Urothelium cell line (cell line): ENCODE measurements around the gene ZBTB8OS.
A peak's percentile ranks its signal among the peaks of the same experiment; 100 is the strongest.
"Not testable (repeated sequence)": the region's sequence is repeated elsewhere in the genome, so short reads cannot be mapped to it uniquely, and the experiment has no call there.

Source experiments
- DNase-seq: peaks from one replicate; pipeline ENCODE4 v3.0.0; 2011; ENCODE audit warnings: low spot score, mixed read lengths
- FAIRE-seq: peaks from 2 replicates; lab custom pipeline; 2011; peaks lifted over from hg19 to GRCh38; lab: Jason Lieb, UNC

ZBTB8OS gene

GRCh38 chr1:32650752-32651460 is 556 bp upstream of the ZBTB8OS start, which contains the start of gene RBBP4:
Gene RBBP4 (plus strand): TSS chr1:32651208. CDS start chr1:32651307, 99 bp downstream.
- DNase-seq (peak; percentile 99), FAIRE-seq (peak; percentile 91)

- no peak for DNase-seq
- no peak for FAIRE-seq
Observed at GRCh38 chr1:32647308-32648134, 2.8 kb downstream of the ZBTB8OS start.

- FAIRE-seq (no peak), DNase-seq (no peak)
Observed at GRCh38 chr1:32644426-32644825, 5.9 kb downstream of the ZBTB8OS start.

- DNase-seq, FAIRE-seq: not testable (repeated sequence)
Observed at GRCh38 chr1:32642292-32642827, 8.0 kb downstream of the ZBTB8OS start.

DNA sequence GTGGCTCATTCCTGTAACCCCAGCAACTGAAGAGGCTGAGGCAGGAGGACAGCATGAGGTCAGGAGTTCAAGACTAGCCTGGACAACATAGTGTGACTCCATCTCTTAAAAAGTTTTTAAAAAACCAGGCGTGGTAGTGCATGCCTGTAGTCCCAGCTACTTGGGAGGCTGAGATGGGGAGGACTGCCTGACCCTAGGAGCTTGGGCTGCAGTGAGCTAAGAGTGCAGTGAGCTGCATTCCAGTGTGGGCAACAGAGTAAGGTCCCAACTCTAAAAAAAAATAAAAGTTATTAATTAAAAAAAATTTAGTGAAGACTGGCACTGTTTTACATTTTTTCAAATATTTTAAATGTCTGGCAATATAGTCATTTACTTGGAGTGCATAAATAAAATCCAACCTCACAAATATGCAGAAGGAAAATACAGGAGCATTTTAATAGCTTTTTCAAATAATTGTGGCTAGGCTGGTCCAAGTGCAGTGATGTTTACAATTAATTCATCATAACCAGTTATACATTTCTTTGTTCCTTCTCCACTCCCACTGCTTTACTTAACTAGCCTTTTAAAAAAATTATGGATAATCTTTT is 10.8 kb downstream of the ZBTB8OS start:
- DNase-seq (no peak), FAIRE-seq (no peak)

DNA sequence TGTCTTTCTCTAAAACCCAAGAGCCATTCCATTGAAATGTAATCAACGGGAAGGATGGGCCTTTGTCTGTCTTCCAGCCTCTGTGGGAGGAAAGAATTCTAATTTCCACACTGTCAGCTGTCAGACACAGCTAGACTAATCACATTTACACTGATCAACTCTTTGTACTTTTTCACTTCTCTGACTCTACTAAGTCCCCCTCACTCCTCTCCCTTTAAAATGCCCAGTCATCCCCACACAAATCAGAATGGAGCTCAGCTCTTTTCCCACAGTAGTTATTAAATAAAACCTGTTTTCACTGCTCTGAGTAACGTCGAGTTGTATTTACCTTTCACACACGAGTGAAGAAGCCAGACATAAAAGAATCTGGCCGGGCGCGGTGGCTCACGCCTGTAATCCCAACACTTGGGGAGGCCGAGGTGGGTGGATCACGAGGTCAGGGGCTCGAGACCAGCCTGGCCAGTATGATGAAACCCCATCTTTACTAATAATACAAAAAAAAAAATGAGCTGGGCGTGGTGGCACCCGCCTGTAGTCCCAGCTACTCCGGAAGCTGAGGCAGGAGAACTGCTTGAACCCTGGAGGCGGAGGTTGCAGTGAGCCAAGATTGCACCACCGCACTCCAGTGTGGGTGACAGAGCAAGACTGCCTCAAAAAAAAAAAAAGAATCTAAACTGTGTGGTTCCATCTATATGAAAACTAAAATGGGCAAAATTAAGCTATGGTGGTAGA is 13.3 kb downstream of the ZBTB8OS start:
- FAIRE-seq (no peak), DNase-seq (no peak)

DNA sequence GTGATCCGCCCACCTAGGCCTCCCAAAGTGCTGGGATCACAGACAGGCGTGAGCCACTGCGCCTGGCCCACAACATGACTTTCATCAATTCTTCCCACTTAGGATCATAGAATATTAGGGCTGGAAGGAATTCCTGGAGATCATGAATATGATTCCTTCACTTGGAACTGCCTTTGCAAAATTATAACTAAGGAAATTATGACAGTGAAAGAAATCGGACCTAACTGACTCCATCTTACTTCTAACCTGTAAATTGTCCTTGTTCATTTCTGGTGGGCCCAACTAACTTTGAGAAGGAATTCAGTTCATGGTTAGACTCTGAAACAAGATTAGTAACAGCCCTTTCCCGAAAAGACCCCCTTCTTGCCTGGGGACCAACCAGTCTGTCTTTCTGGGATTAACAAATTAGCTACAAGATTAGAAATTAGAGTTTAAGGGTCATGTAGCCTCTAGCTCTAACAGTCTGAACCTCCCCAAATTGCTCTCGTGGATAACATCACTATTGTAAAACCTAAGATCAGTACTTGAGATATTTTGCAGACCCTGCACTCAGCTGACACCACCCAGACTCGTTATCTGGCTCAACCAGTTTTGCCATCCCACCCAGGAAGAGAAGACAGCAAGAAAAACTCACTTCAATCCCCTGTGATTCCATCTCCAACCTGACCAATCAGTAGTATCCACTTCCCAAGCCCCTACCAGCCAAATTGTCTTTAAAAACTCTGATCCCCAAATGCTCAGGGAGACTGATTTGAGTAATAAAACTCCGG is 14.7 kb downstream of the ZBTB8OS start:
- DNase-seq, result no peak
- FAIRE-seq, result no peak

DNA sequence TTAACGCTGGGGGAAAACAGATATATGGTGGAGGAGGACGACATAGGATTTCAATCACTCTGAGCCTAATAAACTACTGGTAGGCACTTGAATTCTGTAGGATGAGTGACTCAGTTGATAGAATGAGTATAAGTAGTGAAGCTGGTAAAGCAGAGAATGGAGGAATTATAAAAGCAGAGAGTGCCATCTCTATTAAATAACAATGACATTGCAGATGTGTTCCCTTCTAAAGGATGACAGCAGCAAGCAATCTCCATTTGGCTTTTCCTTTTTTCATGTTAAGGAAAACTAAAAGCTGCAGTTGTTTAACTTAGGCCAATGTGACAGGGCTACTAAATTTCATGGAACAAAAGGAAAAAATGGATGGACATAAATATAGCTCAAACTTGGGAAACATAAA is 17.5 kb downstream of the ZBTB8OS start:
- DNase-seq (no peak), FAIRE-seq (no peak)

DNA sequence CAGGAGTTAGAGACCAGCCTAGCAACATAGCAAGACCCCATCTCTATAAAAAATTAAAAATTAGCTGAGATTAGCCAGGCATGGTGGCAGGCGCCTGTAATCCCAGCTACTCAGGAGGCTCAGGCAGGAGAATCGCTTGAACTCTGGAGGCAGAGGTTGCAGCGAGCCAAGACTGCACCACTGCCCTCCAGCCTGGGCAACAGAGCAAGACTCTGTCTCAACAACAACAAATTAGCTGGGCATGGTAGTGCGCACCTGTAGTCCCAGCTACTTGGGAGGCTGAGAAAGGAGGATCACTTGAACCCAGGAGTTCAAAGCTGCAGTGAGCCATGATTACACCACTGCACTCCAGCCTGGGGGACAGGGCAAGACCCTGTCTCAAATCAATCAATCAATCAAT is 20.2 kb downstream of the ZBTB8OS start:
- not testable (repeated sequence) for FAIRE-seq, DNase-seq

GRCh38 chr1:32627596-32628162 is 22.7 kb downstream of the ZBTB8OS start:
- FAIRE-seq (no peak), DNase-seq (no peak)

GRCh38 chr1:32626176-32626575 is 24.2 kb downstream of the ZBTB8OS start:
- no peak for FAIRE-seq
- DNase-seq, result no peak

DNA sequence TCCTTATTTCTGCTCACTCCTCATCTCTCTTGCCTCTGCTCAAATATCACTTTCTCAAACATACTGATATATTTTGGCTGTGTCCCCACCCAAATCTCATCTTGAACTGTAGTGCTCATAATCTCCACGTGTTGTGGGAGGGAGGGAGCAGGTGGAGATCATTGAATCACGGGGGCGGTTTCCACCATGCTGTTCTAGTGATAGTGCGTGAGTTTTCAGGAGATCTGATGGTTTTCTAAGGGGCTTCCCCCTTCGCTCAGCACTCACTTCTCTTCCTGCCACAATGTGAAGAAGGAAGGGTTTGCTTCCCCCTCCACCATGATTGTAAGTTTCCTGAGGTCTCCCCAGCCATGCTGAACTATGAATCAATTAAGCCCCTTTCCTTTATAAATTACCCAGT is 26.6 kb downstream of the ZBTB8OS start:
- DNase-seq (no peak), FAIRE-seq (no peak)

GRCh38 chr1:32622806-32623681 is 27.3 kb downstream of the ZBTB8OS start:
- no peak for DNase-seq
- no peak for FAIRE-seq

DNA sequence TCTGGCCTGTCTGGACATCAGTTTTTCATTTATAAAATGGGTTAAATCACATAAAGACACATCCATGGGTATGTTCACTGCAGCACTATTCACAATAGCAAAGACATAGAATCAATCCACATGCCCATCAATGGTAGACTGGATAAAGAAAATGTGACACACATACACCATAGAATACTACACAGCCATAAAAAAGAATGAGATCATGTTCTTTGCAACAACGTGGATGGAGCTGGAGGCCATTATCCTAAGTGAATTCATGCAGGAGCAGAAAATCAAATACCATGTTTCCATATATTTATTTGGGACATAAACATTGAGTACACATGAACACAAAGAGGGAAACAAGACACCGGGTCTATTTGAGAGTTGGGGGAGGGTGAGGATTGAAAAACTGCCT is 28.1 kb downstream of the ZBTB8OS start:
- no peak for DNase-seq
- no peak for FAIRE-seq

DNA sequence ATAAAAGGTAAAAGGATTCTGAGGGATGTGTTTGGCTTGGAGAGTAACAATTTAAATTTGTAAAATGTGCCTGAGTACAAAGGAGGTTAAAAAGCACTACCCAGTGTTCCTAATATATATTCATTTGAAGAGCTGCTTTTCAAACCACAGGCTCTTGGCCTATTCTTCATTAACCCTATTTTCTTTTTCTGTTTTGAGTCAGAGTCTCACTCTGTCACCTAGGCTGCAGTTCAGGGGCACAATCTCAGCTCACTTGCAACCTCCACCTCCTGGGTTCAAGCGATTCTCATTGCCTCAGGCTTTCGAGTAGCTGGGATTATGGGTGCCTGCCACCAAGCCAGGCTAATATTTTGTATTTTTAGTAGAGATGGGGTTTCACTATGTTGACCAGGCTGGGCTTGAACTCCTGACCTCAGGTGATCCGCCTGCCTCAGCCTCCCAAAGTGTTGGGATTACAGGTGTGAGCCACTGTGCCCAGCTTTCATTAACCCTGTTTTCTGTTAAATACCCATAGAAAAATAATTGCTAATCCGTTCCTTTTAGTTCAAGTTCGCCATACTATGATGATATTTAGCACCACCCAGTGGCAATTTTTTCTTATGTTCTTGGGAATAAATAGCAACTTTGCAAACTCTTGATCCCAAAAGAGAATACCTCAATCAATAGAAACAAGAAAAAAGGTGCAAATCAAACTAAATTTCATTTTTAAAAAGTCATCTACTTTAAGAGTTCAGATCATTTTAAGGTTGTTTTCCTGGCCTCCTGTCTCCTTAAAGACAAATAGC is 30.5 kb downstream of the ZBTB8OS start:
- DNase-seq (no peak), FAIRE-seq (no peak)

DNA sequence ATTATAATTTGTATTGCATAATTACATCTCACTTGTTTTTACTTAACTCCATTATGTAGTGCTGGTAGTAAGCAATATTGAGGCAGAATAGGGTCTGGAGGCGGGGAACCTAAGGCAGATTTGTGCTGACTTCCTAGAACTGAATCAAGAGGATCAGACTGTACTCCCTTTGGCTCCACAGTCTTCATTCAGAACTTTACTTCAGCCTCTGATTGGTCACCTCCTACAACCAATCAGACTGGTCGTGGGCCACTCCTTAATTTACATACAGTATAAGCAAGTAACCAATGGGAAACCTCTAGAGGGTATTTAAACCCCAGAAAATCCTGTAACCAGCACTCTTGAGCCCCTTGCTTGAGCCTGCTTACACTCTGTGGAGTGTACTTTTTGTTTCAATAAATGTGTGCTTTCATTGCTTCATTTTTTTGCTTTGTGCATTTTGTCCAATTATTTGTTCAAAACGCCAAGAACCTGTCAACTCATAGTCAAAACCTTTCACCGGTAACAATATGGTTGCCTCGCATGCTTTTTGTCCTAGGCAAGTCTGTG is 31.6 kb downstream of the ZBTB8OS start:
- FAIRE-seq (no peak), DNase-seq (no peak)

DNA sequence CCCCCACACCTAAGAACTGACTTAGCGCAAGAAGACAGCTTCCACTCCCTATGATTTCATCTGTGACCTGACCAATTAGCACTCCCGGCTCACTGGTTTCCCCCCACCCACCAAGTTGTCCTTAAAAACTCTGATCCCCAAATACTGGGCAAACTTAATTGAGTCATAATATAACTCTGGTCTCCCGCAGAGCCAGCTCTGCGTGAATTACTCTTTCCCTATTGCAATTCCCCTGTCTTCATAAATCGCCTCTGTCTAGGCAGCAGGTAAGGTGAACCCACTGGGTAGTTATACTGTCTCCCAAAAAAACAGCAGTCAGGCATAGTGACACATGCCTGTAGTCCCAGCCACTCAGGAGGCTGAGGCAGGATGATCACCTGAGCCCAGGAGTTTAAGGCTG is 36.9 kb downstream of the ZBTB8OS start:
- FAIRE-seq, result no peak

More for the DNA sequence above, 36.9 kb downstream of the ZBTB8OS start:
- no peak for DNase-seq
